AG04450 (cell line): ENCODE results near the gene ZNF280B. TPM values are rescaled to one million over a fixed set of nuclear protein-coding genes. Genes with fewer than 3 reads are reported as not detected.
"Not testable (repeated sequence)": the region's sequence is repeated elsewhere in the genome, so short reads cannot be mapped to it uniquely, and the experiment has no call there.

Experiments
- CTCF ChIA-PET: fragments of 300-600, 350-600 bp; formaldehyde crosslinking; extraction: SDS; loops from one replicate; lab custom pipeline; 2022; ENCODE audit warnings: antibody characterized with exemption, inconsistent platforms; lab: Charles Lee
- POLR2A ChIA-PET: fragments of 350-600 bp; formaldehyde crosslinking; extraction: SDS; loops from one replicate; lab custom pipeline; 2021; ENCODE audit warnings: antibody characterized with exemption, inconsistent platforms; lab: Yijun Ruan, JAX
- DNase-seq: peaks from one replicate; pipeline ENCODE4 v3.0.0-alpha.2; 2011; ENCODE audit warnings: low read depth, low spot score
- H3K27ac ChIP-seq: one replicate; pipeline ENCODE4 v1.5.1; 2012; ENCODE audit warnings: low read depth, low read length, control low read depth
- H3K27me3 ChIP-seq: one replicate; pipeline ENCODE4 v1.6.0; 2012; ENCODE audit warnings: low read length; ENCODE audit not compliant: control insufficient read depth, insufficient read depth
- H3K4me3 ChIP-seq: 2 replicates; pipeline ENCODE4 v1.5.1; 2011; ENCODE audit warnings: mild to moderate bottlenecking, low read depth, low read length, control low read depth
- H3K9me3 ChIP-seq: 2 replicates; pipeline ENCODE4 v1.5.1; 2012; ENCODE audit warnings: low read length; ENCODE audit not compliant: control insufficient read depth, insufficient read depth
- CTCF ChIP-seq: IDR thresholded peaks from 2 replicates; pipeline ENCODE4 v1.5.1; 2011; ENCODE audit warnings: low read depth, low read length, control low read depth, inconsistent platforms
- polyA plus RNA-seq: library from polyadenylated mRNA; depleted of rRNA; stranded (reverse); fragments of >200 nt; gene quantifications from 2 replicates; pipeline ENCODE4 v1.2.3, GENCODE V29; 2011

Gene ZNF280B
- polyA plus RNA-seq, 1 experiment, result 2.3 TPM

- peaks cover 8% of the 10 kb centered on the region for H3K27me3 ChIP-seq
- no peak for TF ChIP-seq CTCF
- no peak overlapping the region for H3K4me3 ChIP-seq
- ChIA-PET POLR2A (no interaction called here), CTCF (no interaction called here)
- no peak for DNase-seq
- no peak overlapping the region for H3K27ac ChIP-seq
- H3K9me3 ChIP-seq, result no peaks in the 10 kb centered on the region
Observed at GRCh38 chr22:22469527-22469926, 39.0 kb downstream of the ZNF280B start.

GRCh38 chr22:22468794-22469469 lies 39.6 kb downstream of the ZNF280B start:
- H3K27me3 ChIP-seq, H3K4me3 ChIP-seq, DNase-seq, CTCF ChIA-PET, H3K27ac ChIP-seq, H3K9me3 ChIP-seq, POLR2A ChIA-PET: not testable (repeated sequence)

- no peak overlapping the region for H3K27ac ChIP-seq
- H3K9me3 ChIP-seq, result no peaks in the 10 kb centered on the region
- TF ChIP-seq CTCF, result no peak
- CTCF ChIA-PET, result interaction anchor here (0.6 to 5.1 kb wide), 3 partner anchors 44 to 489 kb away, joined by 3 to 39 read pairs (median 4); no protein-coding TSS in a partner anchor
- H3K27me3 ChIP-seq, result peaks cover 8% of the 10 kb centered on the region
- no peak overlapping the region for H3K4me3 ChIP-seq
- no peak for DNase-seq
- POLR2A ChIA-PET, result no interaction called here
Observed at GRCh38 chr22:22467112-22467511, 41.4 kb downstream of the ZNF280B start.

- Histone ChIP-seq H3K4me3 (no peak overlapping the region), H3K27me3 (peaks cover 8% of the 10 kb centered on the region), H3K9me3 (no peaks in the 10 kb centered on the region), H3K27ac (no peak overlapping the region)
- no peak for TF ChIP-seq CTCF
- DNase-seq, result no peak
- ChIA-PET CTCF (interaction anchor here (0.6 to 5.1 kb wide), 6 partner anchors 17 to 490 kb away, joined by 3 to 39 read pairs (median 4); no protein-coding TSS in a partner anchor), POLR2A (no interaction called here)
Observed at GRCh38 chr22:22465782-22466181, 42.8 kb downstream of the ZNF280B start.

GRCh38 chr22:22465094-22465602 lies 43.4 kb downstream of the ZNF280B start:
- Histone ChIP-seq H3K27me3 (peaks cover 8% of the 10 kb centered on the region), H3K27ac (no peak overlapping the region), H3K9me3 (no peaks in the 10 kb centered on the region), H3K4me3 (no peak overlapping the region)
- CTCF ChIA-PET, result interaction anchor here (0.6 to 5.1 kb wide), 11 partner anchors 17 to 494 kb away, joined by 3 to 39 read pairs (median 5); no protein-coding TSS in a partner anchor
- TF ChIP-seq CTCF, result no peak
- POLR2A ChIA-PET, result no interaction called here
- no peak for DNase-seq
